Measurements from ENCODE around the gene HTRA3.
"Not testable (repeated sequence)": the region's sequence is repeated elsewhere in the genome, so short reads cannot be mapped to it uniquely, and the experiment has no call there.

- TF ChIP-seq TAF1 (IDR thresholded peaks at IDR 0.05; ENCODE audit: low read depth, low read length); ZNF274 (IDR thresholded peaks at IDR 0.05; ENCODE audit: borderline replicate concordance, extremely low read depth, low read length); CTCF (IDR thresholded peaks at IDR 0.05; ENCODE audit: control extremely low read depth in 1 of 3, insufficient read depth in 1 of 3, low read depth in 1 of 3, low read length in 3 of 3); RFX5 (IDR thresholded peaks at IDR 0.05; ENCODE audit: borderline replicate concordance, low read depth, low read length); POLR2A (IDR thresholded peaks at IDR 0.05; ENCODE audit: control extremely low read depth in 1 of 2, low read depth in 2 of 2, low read length in 2 of 2); JUN (IDR thresholded peaks at IDR 0.05; ENCODE audit: low read depth, low read length); CHD1 (IDR thresholded peaks at IDR 0.05; ENCODE audit: low read depth, low read length); EZH2 (IDR thresholded peaks at IDR 0.05; ENCODE audit: low read depth, low read length, severe bottlenecking); SAP30 (IDR thresholded peaks at IDR 0.05; ENCODE audit: insufficient read depth, insufficient replicate concordance, low read length): not testable (repeated sequence)
- TF ChIP-seq, protein P1, sequence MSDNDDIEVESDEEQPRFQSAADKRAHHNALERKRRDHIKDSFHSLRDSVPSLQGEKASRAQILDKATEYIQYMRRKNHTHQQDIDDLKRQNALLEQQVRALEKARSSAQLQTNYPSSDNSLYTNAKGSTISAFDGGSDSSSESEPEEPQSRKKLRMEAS (IDR thresholded peaks at IDR 0.05): not testable (repeated sequence)
These were observed 79.7 kb downstream of the HTRA3 start for GRCh38 chr4:8349236-8349635.

Data from H1 (cell line).